Stimulated activated naive CD8-positive, alpha-beta T cell treated with anti-CD3 and anti-CD28 coated beads, Interleukin-15, amount 100 ng/mL, for 72 hours (primary cell): ENCODE results near the gene NEUROG1.

Experiments
- ATAC-seq: fragments of 150-1000 bp; cut with Tn5 transposase; 2 replicates; pipeline ENCODE4 v1.10.0; 2021; ENCODE audit warnings: mild to moderate bottlenecking, moderate library complexity
- DNase-seq, 2 donors: peaks; one replicate each; pipeline ENCODE4 v3.0.0; 2021 to 2022
- H3K27ac Mint-ChIP-seq, 2 donors: one replicate each; pipeline ENCODE4 v1.8.0; 2022; ENCODE audit warnings: mild to moderate bottlenecking in 2 of 2, mixed read lengths in 2 of 2, moderate library complexity in 2 of 2
- H3K27me3 Mint-ChIP-seq: one replicate; pipeline ENCODE4 v1.8.0; 2022; ENCODE audit warnings: mixed read lengths
- H3K4me1 Mint-ChIP-seq: one replicate; pipeline ENCODE4 v1.8.0; 2022; ENCODE audit warnings: mild to moderate bottlenecking, mixed read lengths
- H3K4me3 Mint-ChIP-seq, 2 donors: one replicate each; pipeline ENCODE4 v1.8.0; 2022; ENCODE audit warnings: mild to moderate bottlenecking in 2 of 2, mixed read lengths in 2 of 2, moderate library complexity in 1 of 2
- H3K9me3 Mint-ChIP-seq, 2 donors: one replicate each; pipeline ENCODE4 v1.8.0; 2022; ENCODE audit warnings: mixed read lengths in 2 of 2

NEUROG1 gene

DNA sequence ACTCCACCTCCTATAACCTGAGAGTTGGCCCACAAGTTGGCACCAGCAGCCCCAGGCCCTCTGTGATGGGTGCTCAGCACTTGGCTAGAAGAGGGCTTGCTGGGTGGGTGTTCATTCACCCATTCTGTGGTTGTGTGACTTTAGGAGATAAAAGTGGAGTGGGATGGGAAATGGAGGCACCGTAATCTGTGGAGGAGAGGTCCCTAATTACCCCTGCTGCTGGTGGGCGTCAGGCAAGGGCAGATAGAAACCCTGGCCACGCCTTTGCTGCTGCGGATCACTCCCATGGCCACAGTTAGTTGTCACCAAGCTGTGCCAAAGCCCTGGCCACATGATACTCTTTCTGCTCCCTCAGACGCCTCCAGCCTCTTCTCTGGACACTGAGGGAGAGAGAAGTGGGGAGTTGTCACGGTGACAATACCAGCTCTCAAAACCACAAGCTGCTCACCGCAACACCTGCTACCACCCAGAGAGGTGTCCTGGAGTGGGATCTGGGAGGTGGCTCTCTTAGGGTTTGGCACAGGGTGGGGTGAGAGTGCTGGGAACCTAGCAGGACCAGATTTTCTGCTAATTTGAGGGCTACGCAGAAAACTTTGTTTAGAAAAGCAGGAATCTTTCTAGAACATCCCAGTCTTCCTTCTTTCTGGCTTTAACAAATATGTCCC lies 12.0 kb upstream of the NEUROG1 start:
- peaks cover 22% of the 10 kb centered on the region for H3K4me1 Mint-ChIP-seq
- no peak for DNase-seq
- H3K9me3 Mint-ChIP-seq, result no peaks in the 10 kb centered on the region
- ATAC-seq, result no peak
- H3K4me3 Mint-ChIP-seq, result no peak overlapping the region
- peaks cover 92% of the 10 kb centered on the region for H3K27me3 Mint-ChIP-seq
- no peak overlapping the region for H3K27ac Mint-ChIP-seq

DNA sequence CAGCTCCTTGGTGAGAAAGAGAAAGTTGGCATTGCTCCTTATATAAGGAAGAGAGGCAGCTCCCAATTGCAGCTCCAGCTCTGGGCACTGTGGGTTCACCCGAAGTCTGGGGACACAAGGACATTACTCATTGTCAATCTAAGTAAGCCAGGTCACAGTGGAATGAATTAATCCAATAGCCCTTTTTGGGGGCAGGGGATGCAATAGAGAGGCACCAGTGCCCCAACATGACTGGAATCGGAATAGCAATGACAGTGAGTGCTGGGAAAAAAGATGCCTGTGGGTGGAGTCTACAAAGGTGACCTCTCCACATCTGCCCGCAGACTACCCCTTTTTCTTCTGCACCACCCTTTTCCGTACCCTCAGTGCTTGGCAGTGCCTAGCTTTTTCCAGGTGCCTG lies 11.1 kb upstream of the NEUROG1 start:
- H3K9me3 Mint-ChIP-seq, result no peaks in the 10 kb centered on the region
- ATAC-seq, result no peak
- DNase-seq, result no peak
- peaks cover 94% of the 10 kb centered on the region for H3K27me3 Mint-ChIP-seq
- H3K4me3 Mint-ChIP-seq, result no peak overlapping the region
- H3K27ac Mint-ChIP-seq, result no peak overlapping the region
- peaks cover 22% of the 10 kb centered on the region for H3K4me1 Mint-ChIP-seq

DNA sequence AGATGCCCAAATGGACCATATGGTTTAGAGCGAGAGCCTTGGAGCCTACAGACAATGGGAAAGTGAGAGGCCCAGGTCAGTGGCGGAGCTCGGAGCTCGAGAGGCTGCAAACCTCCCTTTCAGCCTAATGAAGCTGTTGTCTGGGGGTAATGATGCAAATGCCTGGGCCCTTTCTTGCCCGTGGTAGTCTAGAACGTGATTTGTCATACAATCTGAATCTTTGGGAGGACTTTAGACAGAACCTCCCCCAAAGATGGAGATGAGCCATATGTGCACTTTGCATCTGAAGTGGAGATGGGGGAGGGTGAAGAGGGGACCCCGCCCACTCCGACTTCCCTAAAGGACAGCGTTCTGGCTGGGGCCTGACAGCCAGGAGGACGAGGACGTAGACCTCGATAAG lies 10.3 kb upstream of the NEUROG1 start:
- Mint-ChIP-seq H3K4me1 (peaks cover 22% of the 10 kb centered on the region), H3K4me3 (no peak overlapping the region), H3K9me3 (no peaks in the 10 kb centered on the region), H3K27me3 (peaks cover 97% of the 10 kb centered on the region), H3K27ac (no peak overlapping the region)
- ATAC-seq (no peak), DNase-seq (no peak)

DNA sequence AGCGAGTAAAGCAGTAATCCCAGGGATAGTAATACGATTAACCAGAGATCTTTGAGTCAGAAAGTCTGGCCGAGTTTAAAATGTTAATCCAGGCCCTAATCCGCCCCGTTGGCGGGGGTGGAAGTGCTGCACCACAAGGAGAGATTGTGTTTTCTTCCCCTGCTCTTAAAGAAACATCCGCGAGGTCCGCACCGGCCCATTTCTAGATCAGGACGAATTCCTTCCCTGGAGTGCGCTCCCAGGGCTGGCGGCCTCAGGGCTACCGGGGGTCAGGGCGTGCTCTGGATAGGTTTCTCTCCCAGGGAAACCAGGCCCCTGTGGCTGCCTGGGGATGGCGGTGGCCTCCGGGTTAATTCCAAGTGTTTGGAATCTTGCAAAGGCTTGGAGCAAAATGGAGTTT lies 9.3 kb upstream of the NEUROG1 start:
- H3K4me3 Mint-ChIP-seq, result no peak overlapping the region
- no peak for ATAC-seq
- H3K4me1 Mint-ChIP-seq, result peaks cover 22% of the 10 kb centered on the region
- DNase-seq, result no peak
- no peak overlapping the region for H3K27ac Mint-ChIP-seq
- peaks cover 97% of the 10 kb centered on the region for H3K27me3 Mint-ChIP-seq
- no peaks in the 10 kb centered on the region for H3K9me3 Mint-ChIP-seq

DNA sequence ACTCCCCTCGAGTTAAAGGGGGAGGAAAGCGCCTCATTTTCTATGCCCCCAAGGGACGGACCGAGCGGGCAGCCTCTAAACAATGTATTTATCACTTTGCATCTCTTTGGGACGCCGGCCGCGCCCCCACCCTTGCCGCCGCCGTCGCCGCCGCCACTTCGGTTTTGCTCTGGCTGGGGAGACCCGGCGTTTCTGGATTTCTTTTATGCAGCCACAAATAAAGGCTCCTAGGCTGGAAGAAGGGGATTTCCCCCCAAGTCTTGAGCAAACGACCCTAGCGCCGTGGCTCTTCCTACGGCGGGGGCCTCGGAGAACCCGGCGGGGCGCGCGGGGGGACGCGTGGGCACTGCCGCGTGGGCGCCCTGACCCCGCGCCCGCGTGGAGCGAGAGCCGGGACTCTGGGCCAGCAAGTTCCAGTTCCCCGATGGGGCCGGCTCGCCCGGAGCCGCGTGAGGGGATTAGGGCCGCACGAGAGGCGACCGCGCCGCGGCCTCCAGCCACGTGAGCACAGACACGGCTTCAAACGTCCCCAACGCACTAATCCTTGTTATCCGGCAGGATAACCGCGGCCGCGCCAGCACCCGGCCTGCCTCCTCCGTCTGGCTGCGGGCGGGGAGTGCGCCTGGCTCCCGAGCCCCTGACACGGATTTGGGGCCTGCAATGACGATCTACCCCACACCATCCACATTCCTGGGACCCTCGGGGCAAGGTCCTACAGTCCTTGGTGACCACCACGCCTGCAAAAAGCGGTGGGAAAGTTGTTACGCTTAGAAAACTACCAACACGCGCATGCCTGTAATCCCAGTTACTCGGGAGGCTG lies 7.9 kb upstream of the NEUROG1 start:
- Mint-ChIP-seq H3K4me3 (peak overlapping the region; percentile 83 to 86), H3K27ac (no peak overlapping the region), H3K4me1 (peaks cover 22% of the 10 kb centered on the region), H3K27me3 (peaks cover 96% of the 10 kb centered on the region), H3K9me3 (no peaks in the 10 kb centered on the region)
- no peak for DNase-seq
- peak; percentile 7 for ATAC-seq

DNA sequence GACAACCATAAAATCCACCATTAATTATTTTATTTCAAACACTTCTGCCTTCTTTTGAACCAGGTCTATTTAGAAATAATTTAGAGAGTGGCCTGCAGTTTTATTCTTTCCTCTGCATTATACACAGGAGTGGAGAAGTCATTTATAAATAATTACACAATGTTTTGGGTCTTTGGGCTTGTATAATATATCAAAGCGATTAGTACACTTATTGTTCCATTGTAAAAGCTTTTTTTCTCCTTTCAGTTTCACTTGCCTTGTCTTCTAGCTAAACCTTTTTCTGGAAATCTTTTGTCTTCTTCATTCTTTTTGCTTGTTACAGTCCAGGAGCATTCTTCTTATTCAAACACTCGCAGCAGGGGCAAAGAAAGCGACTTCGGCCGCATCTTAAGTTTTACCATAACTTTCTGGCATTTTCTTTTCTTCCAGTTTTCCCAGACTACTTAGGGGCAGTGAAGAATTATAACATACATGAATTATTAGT lies 7.3 kb upstream of the NEUROG1 start:
- H3K4me3 Mint-ChIP-seq, result peak overlapping the region; percentile 83 to 86

DNA sequence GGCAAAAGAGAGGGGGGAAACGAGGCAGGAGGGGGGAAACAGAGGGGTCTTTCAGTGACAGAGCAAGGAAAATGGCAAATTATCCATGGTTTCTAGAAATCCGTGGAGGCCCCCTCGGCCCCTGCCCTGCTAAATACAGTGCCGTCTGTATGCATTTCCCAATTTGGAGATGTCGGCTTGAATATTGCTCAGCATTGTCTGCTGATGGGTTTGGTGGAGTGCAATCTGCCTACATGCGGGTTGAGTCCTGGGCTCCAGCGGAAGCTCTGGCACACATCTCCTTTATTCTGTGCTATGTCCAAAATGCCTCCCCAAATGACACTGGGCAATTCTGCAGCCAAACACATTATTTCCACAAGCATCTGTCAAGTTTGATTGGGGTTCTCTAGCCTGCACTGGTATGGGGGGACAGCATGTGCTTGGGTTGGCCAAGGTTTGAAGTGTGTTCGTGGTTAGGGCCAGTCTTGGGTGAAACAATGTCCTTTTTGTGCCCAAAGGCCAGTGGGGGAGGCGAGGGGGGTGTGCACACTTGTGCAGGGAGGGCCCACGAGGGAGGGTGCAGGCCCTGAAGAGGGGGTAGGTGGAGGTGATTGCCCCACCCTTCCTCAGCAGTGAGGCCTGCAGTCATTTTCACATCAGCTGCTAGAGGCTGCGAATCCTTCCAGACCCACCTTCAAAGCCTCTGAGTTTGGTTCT lies 6.2 kb upstream of the NEUROG1 start:
- H3K4me1 Mint-ChIP-seq, result peaks cover 22% of the 10 kb centered on the region
- ATAC-seq (no peak), DNase-seq (no peak)
- H3K4me3 Mint-ChIP-seq, result no peak overlapping the region
- no peak overlapping the region for H3K27ac Mint-ChIP-seq
- peaks cover 96% of the 10 kb centered on the region for H3K27me3 Mint-ChIP-seq
- H3K9me3 Mint-ChIP-seq, result no peaks in the 10 kb centered on the region

More for the DNA sequence above, 7.3 kb upstream of the NEUROG1 start:
- no peaks in the 10 kb centered on the region for H3K9me3 Mint-ChIP-seq
- ATAC-seq (no peak), DNase-seq (no peak)
- no peak overlapping the region for H3K27ac Mint-ChIP-seq
- H3K4me1 Mint-ChIP-seq, result peaks cover 22% of the 10 kb centered on the region
- H3K27me3 Mint-ChIP-seq, result peaks cover 96% of the 10 kb centered on the region

DNA sequence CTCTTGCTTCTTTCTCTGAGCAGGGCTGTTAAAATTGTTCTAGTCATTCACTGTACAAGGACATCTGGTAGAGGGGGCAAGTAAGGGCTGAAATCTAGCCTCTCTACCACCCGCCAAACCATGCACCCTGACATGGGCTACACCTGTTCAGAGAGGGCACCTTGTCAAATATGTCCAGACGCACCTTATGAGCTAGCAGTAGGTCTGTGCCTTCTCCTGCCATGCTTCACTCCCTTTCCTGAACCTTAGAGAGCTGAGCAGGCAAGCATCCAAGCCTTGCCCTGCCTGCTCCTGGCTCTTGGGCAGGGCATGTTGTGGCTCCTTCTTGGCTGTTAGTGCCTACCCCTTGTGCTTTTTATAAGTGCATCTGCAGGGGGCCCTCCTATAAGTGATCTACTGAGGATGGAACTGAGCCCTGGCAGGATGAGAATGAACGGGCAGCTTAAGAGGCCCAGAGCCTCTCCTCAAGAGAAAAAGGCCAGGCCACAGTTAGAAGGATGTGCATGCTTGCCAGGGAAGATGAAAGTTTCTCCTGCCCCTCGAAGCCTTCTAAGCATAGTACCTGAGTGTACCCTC lies 3.8 kb upstream of the NEUROG1 start:
- peak; percentile 11 for ATAC-seq
- DNase-seq, result no peak
- Mint-ChIP-seq H3K4me3 (no peak overlapping the region), H3K4me1 (peaks cover 31% of the 10 kb centered on the region), H3K9me3 (no peaks in the 10 kb centered on the region), H3K27ac (no peak overlapping the region), H3K27me3 (peaks cover 96% of the 10 kb centered on the region)

DNA sequence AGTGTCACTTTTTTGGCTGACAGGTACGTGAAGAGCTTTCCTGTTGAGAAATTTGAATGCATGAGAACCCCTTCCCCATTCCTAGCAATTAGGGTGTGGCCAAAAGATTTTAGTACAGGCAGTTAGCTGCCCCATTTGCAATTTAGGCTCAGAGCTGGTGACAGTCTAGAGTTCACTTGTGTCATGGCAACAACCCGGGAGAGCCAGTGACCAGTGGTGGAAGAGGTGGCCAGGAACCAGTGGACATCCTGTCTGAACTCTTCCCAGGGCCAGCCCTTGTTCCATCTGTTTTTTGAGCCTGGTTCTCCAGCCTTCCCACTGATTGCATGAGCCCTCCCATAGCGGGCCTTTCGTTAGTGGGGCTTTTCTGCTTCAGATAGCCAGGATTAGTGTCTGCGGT lies 2.5 kb upstream of the NEUROG1 start:
- no peak overlapping the region for H3K4me3 Mint-ChIP-seq
- H3K4me1 Mint-ChIP-seq, result peaks cover 25% of the 10 kb centered on the region
- DNase-seq (no peak), ATAC-seq (no peak)
- H3K27ac Mint-ChIP-seq, result no peak overlapping the region
- H3K9me3 Mint-ChIP-seq, result no peaks in the 10 kb centered on the region
- peaks cover 97% of the 10 kb centered on the region for H3K27me3 Mint-ChIP-seq

DNA sequence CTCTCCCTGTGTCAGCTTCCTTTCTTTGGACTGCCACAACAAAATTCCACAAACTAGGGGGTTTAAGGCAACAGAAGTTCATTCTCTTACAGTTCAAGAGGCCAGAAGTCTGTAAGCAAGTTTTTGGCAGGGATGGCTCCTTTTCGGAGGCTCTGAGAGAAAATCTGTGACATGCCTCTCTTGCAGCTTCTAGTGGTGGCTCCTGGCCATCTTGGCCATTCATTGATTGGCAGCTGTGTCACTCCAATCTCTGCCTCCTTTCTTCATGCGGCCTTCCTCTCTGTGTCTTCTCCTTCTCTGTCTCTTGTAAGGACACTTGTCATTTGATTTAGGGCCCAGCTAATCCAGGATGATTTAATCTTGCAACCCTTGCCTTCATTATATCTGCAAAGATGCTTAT lies 2.0 kb upstream of the NEUROG1 start:
- H3K9me3 Mint-ChIP-seq, result no peaks in the 10 kb centered on the region
- no peak for DNase-seq
- no peak overlapping the region for H3K27ac Mint-ChIP-seq
- H3K4me1 Mint-ChIP-seq, result peaks cover 20% of the 10 kb centered on the region
- H3K27me3 Mint-ChIP-seq, result peaks cover 97% of the 10 kb centered on the region
- no peak for ATAC-seq
- H3K4me3 Mint-ChIP-seq, result no peak overlapping the region

DNA sequence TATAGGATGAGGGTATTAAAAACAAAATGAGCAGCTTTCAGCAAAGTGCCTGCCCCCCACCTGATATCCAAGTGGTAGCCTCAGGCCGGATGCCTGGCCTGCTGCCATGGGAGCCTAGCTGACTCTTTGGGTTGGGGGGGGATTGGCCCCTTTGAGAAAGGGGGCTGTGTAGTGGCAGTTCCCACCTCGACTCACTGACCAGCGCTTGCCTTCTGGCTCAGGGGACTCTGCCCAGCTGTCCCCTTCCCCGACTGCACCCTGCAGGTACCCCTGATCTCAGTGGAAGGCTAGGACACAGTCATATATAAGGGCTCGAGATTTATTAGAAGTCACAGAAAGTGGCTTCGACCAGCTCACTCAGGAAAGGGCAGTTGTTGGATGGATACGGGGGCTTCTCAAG lies 1.5 kb upstream of the NEUROG1 start:
- DNase-seq (no peak), ATAC-seq (no peak)
- H3K27ac Mint-ChIP-seq, result no peak overlapping the region
- H3K4me3 Mint-ChIP-seq, result no peak overlapping the region
- peaks cover 20% of the 10 kb centered on the region for H3K4me1 Mint-ChIP-seq
- H3K27me3 Mint-ChIP-seq, result peaks cover 99% of the 10 kb centered on the region
- no peaks in the 10 kb centered on the region for H3K9me3 Mint-ChIP-seq

DNA sequence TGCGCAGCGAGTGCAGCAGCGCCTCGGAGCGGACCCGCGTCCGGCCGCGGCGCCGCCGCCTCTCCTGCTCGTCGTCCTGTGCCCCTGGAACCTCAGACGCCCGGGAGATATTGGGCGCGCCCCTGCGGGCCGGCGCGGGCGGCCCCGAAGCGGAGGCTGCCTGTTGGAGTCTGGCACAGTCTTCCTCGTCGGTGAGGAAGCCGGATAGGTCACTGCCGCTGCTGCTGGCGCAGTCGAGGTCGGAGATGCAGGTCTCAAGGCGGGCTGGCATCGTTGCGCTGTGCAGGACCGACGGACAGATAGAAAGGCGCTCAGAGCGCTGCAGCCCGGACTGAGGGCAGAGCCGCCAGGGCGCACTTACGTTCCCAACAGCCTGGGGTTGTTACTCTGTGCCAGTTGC lies 344 bp downstream of the NEUROG1 start:
- Mint-ChIP-seq H3K4me1 (peaks cover 20% of the 10 kb centered on the region), H3K9me3 (no peaks in the 10 kb centered on the region), H3K27ac (no peak overlapping the region), H3K27me3 (peaks cover 95% of the 10 kb centered on the region), H3K4me3 (peak overlapping the region in 1 of 2 donors; percentile 24)
- no peak for DNase-seq
- no peak for ATAC-seq

DNA sequence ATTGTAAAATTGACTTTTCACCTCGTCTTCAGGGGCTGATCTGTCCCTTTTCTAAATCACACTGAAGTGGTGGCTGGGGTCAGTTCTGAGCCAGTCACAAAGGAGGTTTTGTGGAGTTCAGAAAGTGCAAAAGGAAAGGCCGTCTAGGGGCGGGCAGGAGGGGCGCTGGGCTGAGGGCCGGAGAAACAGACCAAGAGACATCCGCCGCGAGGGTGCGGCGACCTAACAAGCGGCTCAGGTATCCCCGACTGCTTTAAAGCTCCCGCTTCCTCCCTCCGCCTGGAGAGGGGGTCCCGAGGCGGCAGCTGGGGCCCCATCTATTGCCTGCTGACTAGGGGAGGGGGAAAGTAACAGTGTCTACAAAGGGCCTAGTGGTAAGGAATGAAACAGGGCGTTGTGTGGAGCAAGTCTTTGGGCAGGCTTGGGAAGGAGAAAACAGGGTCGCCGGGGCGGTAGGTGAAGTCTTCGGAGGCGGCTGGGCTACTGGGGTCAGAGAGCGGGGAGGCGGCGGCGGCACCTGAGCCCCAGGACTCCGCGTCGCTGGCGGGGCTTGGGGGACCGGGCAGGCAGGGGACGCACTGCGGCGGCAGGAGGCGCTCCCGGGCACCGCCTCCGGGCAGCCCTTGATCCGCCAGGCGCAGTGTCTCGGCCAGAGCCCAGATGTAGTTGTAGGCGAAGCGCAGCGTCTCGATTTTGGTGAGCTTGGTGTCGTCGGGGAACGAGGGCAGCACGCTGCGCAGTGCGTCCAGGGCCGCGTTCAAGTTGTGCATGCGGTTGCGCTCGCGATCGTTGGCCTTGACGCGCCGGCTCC lies 950 bp downstream of the NEUROG1 start:
- peak overlapping the region; percentile 24 to 51 for H3K4me3 Mint-ChIP-seq
- H3K27ac Mint-ChIP-seq, result no peak overlapping the region
- peaks cover 95% of the 10 kb centered on the region for H3K27me3 Mint-ChIP-seq
- DNase-seq, result no peak
- H3K9me3 Mint-ChIP-seq, result no peaks in the 10 kb centered on the region
- peaks cover 20% of the 10 kb centered on the region for H3K4me1 Mint-ChIP-seq
- no peak for ATAC-seq

DNA sequence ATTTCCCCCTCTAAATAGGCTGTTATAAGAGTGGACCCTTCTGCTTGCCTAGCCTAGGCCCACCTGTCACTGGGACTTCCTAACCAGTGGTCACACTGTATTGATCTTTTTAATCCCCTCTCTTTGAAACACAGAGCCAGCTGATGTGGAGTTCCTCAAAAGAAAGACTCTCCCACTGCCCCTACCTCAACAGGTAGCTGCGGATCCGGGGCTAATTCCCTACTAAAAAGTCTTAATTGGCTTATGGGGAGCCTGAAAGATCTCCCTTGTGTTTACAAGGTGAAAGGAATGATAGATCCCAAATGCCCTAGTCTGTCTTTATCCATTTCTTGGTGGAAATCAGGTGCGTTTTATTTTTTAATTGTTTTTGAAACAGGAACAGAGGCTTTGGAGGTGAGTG lies 2.0 kb downstream of the NEUROG1 start:
- DNase-seq (no peak), ATAC-seq (no peak)
- H3K4me3 Mint-ChIP-seq, result no peak overlapping the region
- peaks cover 88% of the 10 kb centered on the region for H3K27me3 Mint-ChIP-seq
- no peaks in the 10 kb centered on the region for H3K9me3 Mint-ChIP-seq
- H3K4me1 Mint-ChIP-seq, result peaks cover 20% of the 10 kb centered on the region
- no peak overlapping the region for H3K27ac Mint-ChIP-seq

DNA sequence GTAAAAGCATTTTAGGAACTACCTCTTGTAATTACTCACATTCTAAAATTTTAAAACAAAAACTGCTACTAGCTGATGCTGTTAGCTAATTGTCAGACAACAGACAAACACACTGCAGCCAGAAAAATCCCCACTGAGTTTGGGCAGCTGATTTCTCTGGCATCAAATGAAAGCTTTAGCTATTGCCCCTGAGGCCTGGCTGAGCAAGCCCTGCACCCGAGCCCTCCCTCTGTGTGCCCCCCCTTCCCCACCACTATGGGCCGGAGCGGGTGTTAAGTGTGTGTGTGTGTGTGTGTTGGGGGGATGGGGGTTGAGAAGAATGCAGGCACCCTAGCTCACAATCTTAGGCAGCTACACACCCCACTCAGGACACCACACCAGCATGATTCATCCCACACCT lies 2.4 kb downstream of the NEUROG1 start:
- H3K27me3 Mint-ChIP-seq, result peaks cover 84% of the 10 kb centered on the region
- H3K27ac Mint-ChIP-seq, result no peak overlapping the region
- no peak overlapping the region for H3K4me3 Mint-ChIP-seq
- DNase-seq (no peak), ATAC-seq (peak; percentile 33)
- peaks cover 20% of the 10 kb centered on the region for H3K4me1 Mint-ChIP-seq
- no peaks in the 10 kb centered on the region for H3K9me3 Mint-ChIP-seq
